Loucy (cell line): ENCODE data around the gene PRKACA.

ENCODE experiments used
- H2AFZ ChIP-seq: fragments of 200-600 bp; sonication (generic); 2 replicates; pipeline ENCODE4 v1.6.0; 2016; ENCODE audit warnings: antibody characterized with exemption, mild to moderate bottlenecking, low read length, moderate library complexity
- H3F3A ChIP-seq: fragments of 200-600 bp; 2 replicates; pipeline ENCODE4 v1.6.0; 2016; ENCODE audit warnings: antibody characterized with exemption, low read depth, mild to moderate bottlenecking
- H3K27me3 ChIP-seq: fragments of 200-600 bp; sonication (generic); 2 replicates; pipeline ENCODE4 v1.6.1; 2014; ENCODE audit warnings: low read length, mild to moderate bottlenecking; ENCODE audit not compliant: insufficient read depth, poor library complexity, severe bottlenecking
- H3K36me3 ChIP-seq: fragments of 200-600 bp; sonication (generic); 2 replicates; pipeline ENCODE4 v1.6.1; 2016; ENCODE audit warnings: low read length; ENCODE audit not compliant: insufficient read depth
- H3K4me1 ChIP-seq: fragments of 200-600 bp; sonication (generic); 2 replicates; pipeline ENCODE4 v1.5.1; 2014; ENCODE audit warnings: low read length, mild to moderate bottlenecking; ENCODE audit not compliant: insufficient read depth, poor library complexity, severe bottlenecking
- H3K4me2 ChIP-seq: fragments of 200-600 bp; sonication (generic); 2 replicates; pipeline ENCODE4 v1.6.0; 2014; ENCODE audit warnings: antibody characterized with exemption, low read length, low read depth, mild to moderate bottlenecking; ENCODE audit not compliant: poor library complexity, severe bottlenecking
- H3K4me3 ChIP-seq: fragments of 200-600 bp; sonication (generic); 2 replicates; pipeline ENCODE4 v1.5.1; 2014; ENCODE audit warnings: low read length, mild to moderate bottlenecking, mixed read lengths; ENCODE audit not compliant: poor library complexity, severe bottlenecking
- H3K79me2 ChIP-seq: fragments of 200-600 bp; sonication (generic); 2 replicates; pipeline ENCODE4 v1.6.1; 2014; ENCODE audit warnings: low read length; ENCODE audit not compliant: insufficient read depth
- H3K9ac ChIP-seq: fragments of 200-600 bp; sonication (generic); 2 replicates; pipeline ENCODE4 v1.6.0; 2014; ENCODE audit warnings: mild to moderate bottlenecking, low read depth, low read length, moderate library complexity; ENCODE audit not compliant: poor library complexity, severe bottlenecking
- H3K9me2 ChIP-seq: fragments of 200-600 bp; sonication (generic); replicated peaks from 2 replicates; pipeline ENCODE4 v1.6.1; 2016; ENCODE audit warnings: low read depth, low read length, mixed read lengths
- H3K9me3 ChIP-seq: fragments of 200-600 bp; sonication (generic); 2 replicates; pipeline ENCODE4 v1.6.1; 2014; ENCODE audit warnings: mild to moderate bottlenecking, antibody characterized with exemption, low read length, low read depth; ENCODE audit not compliant: insufficient read depth
- H4K20me1 ChIP-seq: fragments of 200-600 bp; sonication (generic); 2 replicates; pipeline ENCODE4 v1.6.0; 2014; ENCODE audit warnings: antibody characterized with exemption, low read length, mild to moderate bottlenecking; ENCODE audit not compliant: insufficient read depth, poor library complexity, severe bottlenecking
- CTCF ChIP-seq: fragments of 200-600 bp; sonication (generic); conservative IDR thresholded peaks from 2 replicates; pipeline ENCODE4 v1.5.1; 2014; ENCODE audit warnings: mild to moderate bottlenecking, antibody characterized with exemption, low read length
- EZH2phosphoT487 ChIP-seq: fragments of 200-600 bp; IDR thresholded peaks from 2 replicates; pipeline ENCODE4 v1.6.1; 2018; ENCODE audit warnings: antibody characterized with exemption, mild to moderate bottlenecking, moderate library complexity, borderline replicate concordance

The PRKACA gene

GRCh38 chr19:14103310-14103709 is 14.3 kb downstream of the PRKACA start:
- no peak overlapping the region for H3K4me2 ChIP-seq
- no peak overlapping the region for H3K9ac ChIP-seq
- H3K36me3 ChIP-seq: no peaks in the 10 kb centered on the region; the same call in 1 of the 2 replicates
- H3K4me3 ChIP-seq: no peak overlapping the region
- no peak for TF ChIP-seq EZH2phosphoT487
- TF ChIP-seq CTCF: no peak
- no peaks in the 10 kb centered on the region for H3K4me1 ChIP-seq
- H2AFZ ChIP-seq: no peak overlapping the region
- no peaks in the 10 kb centered on the region for H3K9me3 ChIP-seq
- no peaks in the 10 kb centered on the region for H4K20me1 ChIP-seq
- H3F3A ChIP-seq: no peaks in the 10 kb centered on the region
- H3K9me2 ChIP-seq: no peaks in the 10 kb centered on the region
- no peaks in the 10 kb centered on the region for H3K79me2 ChIP-seq
- no peaks in the 10 kb centered on the region for H3K27me3 ChIP-seq

GRCh38 chr19:14102756-14103155 is 14.8 kb downstream of the PRKACA start:
- H3K36me3 ChIP-seq: no peaks in the 10 kb centered on the region; the same call in 1 of the 2 replicates
- H3K9me2 ChIP-seq: no peaks in the 10 kb centered on the region
- no peaks in the 10 kb centered on the region for H3F3A ChIP-seq
- no peak for TF ChIP-seq CTCF
- TF ChIP-seq EZH2phosphoT487: no peak
- H3K27me3 ChIP-seq: no peaks in the 10 kb centered on the region
- no peaks in the 10 kb centered on the region for H3K9me3 ChIP-seq
- no peak overlapping the region for H3K4me2 ChIP-seq
- H4K20me1 ChIP-seq: no peaks in the 10 kb centered on the region
- H3K9ac ChIP-seq: no peak overlapping the region
- H3K4me3 ChIP-seq: no peak overlapping the region
- H3K4me1 ChIP-seq: no peaks in the 10 kb centered on the region
- H2AFZ ChIP-seq: no peak overlapping the region
- H3K79me2 ChIP-seq: no peaks in the 10 kb centered on the region

GRCh38 chr19:14102102-14102696 is 15.4 kb downstream of the PRKACA start:
- Histone ChIP-seq H3K36me3 (no peaks in the 10 kb centered on the region; the same call in 1 of the 2 replicates), H2AFZ (no peak overlapping the region), H3K79me2 (no peaks in the 10 kb centered on the region)

More at GRCh38 chr19:14102102-14102696, 15.4 kb downstream of the PRKACA start:
- Histone ChIP-seq H3K27me3 (no peaks in the 10 kb centered on the region), H3K9ac (no peak overlapping the region), H3K4me3 (no peak overlapping the region), H3K4me2 (no peak overlapping the region), H3K4me1 (no peaks in the 10 kb centered on the region), H3K9me3 (no peaks in the 10 kb centered on the region), H4K20me1 (no peaks in the 10 kb centered on the region), H3K9me2 (no peaks in the 10 kb centered on the region), H3F3A (no peaks in the 10 kb centered on the region)
- TF ChIP-seq EZH2phosphoT487: no peak
- TF ChIP-seq CTCF: no peak
